Activated naive CD4-positive, alpha-beta T cell treated with anti-CD3 and anti-CD28 coated beads for 36 hours (primary cell): ENCODE measurements around the gene EFNB1. TPM values are rescaled to one million over a fixed set of nuclear protein-coding genes. Genes with fewer than 3 reads are reported as not detected.

Source experiments
- CTCF ChIA-PET: fragments of 350-600 bp; sonication (Branson Sonifier 250); formaldehyde crosslinking; loops from one replicate; lab custom pipeline; 2021; ENCODE audit warnings: antibody characterized with exemption; lab: Charles Lee
- DNase-seq: peaks from one replicate; pipeline ENCODE4 v3.0.0-alpha.2; 2020
- H3K27ac Mint-ChIP-seq: one replicate; pipeline ENCODE4 v1.8.0; 2021; ENCODE audit warnings: mild to moderate bottlenecking, mixed read lengths
- H3K27me3 Mint-ChIP-seq: one replicate; pipeline ENCODE4 v1.8.0; 2021; ENCODE audit warnings: low read depth, mixed read lengths
- H3K36me3 Mint-ChIP-seq: one replicate; pipeline ENCODE4 v1.8.0; 2021; ENCODE audit warnings: low read depth, mixed read lengths
- H3K4me1 Mint-ChIP-seq: one replicate; pipeline ENCODE4 v1.8.0; 2021; ENCODE audit warnings: low read depth, mixed read lengths
- H3K4me3 Mint-ChIP-seq: one replicate; pipeline ENCODE4 v1.8.0; 2021; ENCODE audit warnings: mild to moderate bottlenecking, moderate library complexity, mixed read lengths
- H3K9me3 Mint-ChIP-seq: one replicate; pipeline ENCODE4 v1.8.0; 2021; ENCODE audit warnings: mixed read lengths
- intact Hi-C: fragments of 100-400 bp; cut with micrococcal nuclease; formaldehyde crosslinking; loops from one replicate; pipeline ENCODE4 v1.15.1; 2023
- total RNA-seq, 2 experiments: library from RNA; stranded (reverse); gene quantifications; one replicate each; pipeline ENCODE4 v1.2.3, GENCODE V29; 2021

EFNB1 gene
- total RNA-seq, 2 experiments from 2014 or later: 3.9 to 4.2 TPM

GRCh38 chrX:68837119-68837518 is 8.3 kb downstream of the EFNB1 start:
- Mint-ChIP-seq H3K4me3 (no peak overlapping the region), H3K4me1 (peaks cover 5% of the 10 kb centered on the region), H3K9me3 (no peaks in the 10 kb centered on the region), H3K27ac (no peak overlapping the region), H3K36me3 (no peaks in the 10 kb centered on the region), H3K27me3 (no peaks in the 10 kb centered on the region)
- no peak for DNase-seq
- CTCF ChIA-PET: no interaction called here
- intact Hi-C loops: loop anchor here (10.0 kb wide), 1 partner anchor 58 kb away; no protein-coding TSS in a partner anchor

- Mint-ChIP-seq H3K27ac (no peak overlapping the region), H3K4me3 (no peak overlapping the region), H3K27me3 (no peaks in the 10 kb centered on the region), H3K36me3 (no peaks in the 10 kb centered on the region), H3K9me3 (no peaks in the 10 kb centered on the region), H3K4me1 (peaks cover 3% of the 10 kb centered on the region)
- CTCF ChIA-PET: no interaction called here
- no peak for DNase-seq
- intact Hi-C loops: loop anchor here (10.0 kb wide), 1 partner anchor 56 kb away; no protein-coding TSS in a partner anchor
Measured at GRCh38 chrX:68838571-68838910, 9.7 kb downstream of the EFNB1 start.

GRCh38 chrX:68839771-68840170 is 10.9 kb downstream of the EFNB1 start:
- Mint-ChIP-seq H3K27me3 (no peaks in the 10 kb centered on the region), H3K36me3 (no peaks in the 10 kb centered on the region), H3K4me1 (peaks cover 3% of the 10 kb centered on the region), H3K27ac (no peak overlapping the region), H3K9me3 (no peaks in the 10 kb centered on the region), H3K4me3 (no peak overlapping the region)
- DNase-seq: no peak
- CTCF ChIA-PET: no interaction called here
- intact Hi-C loops: loop anchor here (10.0 kb wide), 1 partner anchor 55 kb away; no protein-coding TSS in a partner anchor

- DNase-seq: no peak
- CTCF ChIA-PET: no interaction called here
- no peak overlapping the region for H3K4me3 Mint-ChIP-seq
Measured at GRCh38 chrX:68840256-68840655, 11.4 kb downstream of the EFNB1 start.

GRCh38 chrX:68841251-68842049 is 12.6 kb downstream of the EFNB1 start:
- CTCF ChIA-PET: interaction anchor here (0.6 kb wide), 1 partner anchor 125 kb away, joined by 3 read pairs; no protein-coding TSS in a partner anchor
- H3K27ac Mint-ChIP-seq: no peak overlapping the region
- intact Hi-C loops: no loop called here
- no peaks in the 10 kb centered on the region for H3K36me3 Mint-ChIP-seq
- H3K9me3 Mint-ChIP-seq: no peaks in the 10 kb centered on the region
- H3K4me1 Mint-ChIP-seq: peaks cover 3% of the 10 kb centered on the region
- H3K4me3 Mint-ChIP-seq: no peak overlapping the region
- no peak for DNase-seq
- no peaks in the 10 kb centered on the region for H3K27me3 Mint-ChIP-seq

More at GRCh38 chrX:68840256-68840655, 11.4 kb downstream of the EFNB1 start:
- H3K27me3 Mint-ChIP-seq: no peaks in the 10 kb centered on the region
- no peak overlapping the region for H3K27ac Mint-ChIP-seq
- H3K36me3 Mint-ChIP-seq: no peaks in the 10 kb centered on the region
- peaks cover 3% of the 10 kb centered on the region for H3K4me1 Mint-ChIP-seq
- intact Hi-C loops: no loop called here
- no peaks in the 10 kb centered on the region for H3K9me3 Mint-ChIP-seq

- DNase-seq: no peak
- Mint-ChIP-seq H3K4me3 (no peak overlapping the region), H3K9me3 (no peaks in the 10 kb centered on the region), H3K36me3 (no peaks in the 10 kb centered on the region), H3K4me1 (no peaks in the 10 kb centered on the region), H3K27ac (no peak overlapping the region), H3K27me3 (no peaks in the 10 kb centered on the region)
- CTCF ChIA-PET: no interaction called here
- intact Hi-C loops: no loop called here
Measured at GRCh38 chrX:68842351-68842750, 13.5 kb downstream of the EFNB1 start.

GRCh38 chrX:68842781-68843581 is 14.2 kb downstream of the EFNB1 start:
- H3K36me3 Mint-ChIP-seq: no peaks in the 10 kb centered on the region
- no peaks in the 10 kb centered on the region for H3K27me3 Mint-ChIP-seq
- CTCF ChIA-PET: no interaction called here
- H3K4me1 Mint-ChIP-seq: no peaks in the 10 kb centered on the region
- H3K9me3 Mint-ChIP-seq: no peaks in the 10 kb centered on the region
- DNase-seq: no peak
- no peak overlapping the region for H3K4me3 Mint-ChIP-seq
- intact Hi-C loops: no loop called here
- H3K27ac Mint-ChIP-seq: no peak overlapping the region

GRCh38 chrX:68843992-68844391 is 15.2 kb downstream of the EFNB1 start:
- Mint-ChIP-seq H3K9me3 (no peaks in the 10 kb centered on the region), H3K27ac (no peak overlapping the region)
- CTCF ChIA-PET: no interaction called here

GRCh38 chrX:68844581-68844980 is 15.8 kb downstream of the EFNB1 start:
- intact Hi-C loops: no loop called here
- H3K9me3 Mint-ChIP-seq: no peaks in the 10 kb centered on the region
- H3K27me3 Mint-ChIP-seq: no peaks in the 10 kb centered on the region
- no peaks in the 10 kb centered on the region for H3K4me1 Mint-ChIP-seq
- no peak overlapping the region for H3K27ac Mint-ChIP-seq
- no peaks in the 10 kb centered on the region for H3K36me3 Mint-ChIP-seq
- CTCF ChIA-PET: no interaction called here
- no peak for DNase-seq
- H3K4me3 Mint-ChIP-seq: no peak overlapping the region

More at GRCh38 chrX:68843992-68844391, 15.2 kb downstream of the EFNB1 start:
- H3K4me3 Mint-ChIP-seq: no peak overlapping the region
- no peak for DNase-seq
- intact Hi-C loops: no loop called here
- H3K27me3 Mint-ChIP-seq: no peaks in the 10 kb centered on the region
- no peaks in the 10 kb centered on the region for H3K36me3 Mint-ChIP-seq
- H3K4me1 Mint-ChIP-seq: no peaks in the 10 kb centered on the region

GRCh38 chrX:68846536-68846935 is 17.7 kb downstream of the EFNB1 start:
- Mint-ChIP-seq H3K4me3 (no peak overlapping the region), H3K9me3 (no peaks in the 10 kb centered on the region), H3K4me1 (no peaks in the 10 kb centered on the region), H3K36me3 (no peaks in the 10 kb centered on the region), H3K27ac (no peak overlapping the region), H3K27me3 (no peaks in the 10 kb centered on the region)
- intact Hi-C loops: no loop called here
- CTCF ChIA-PET: interaction anchor here (1.1 kb wide), 1 partner anchor 376 kb away, joined by 3 read pairs; no protein-coding TSS in a partner anchor
- DNase-seq: no peak

- H3K9me3 Mint-ChIP-seq: no peaks in the 10 kb centered on the region
- H3K27ac Mint-ChIP-seq: no peak overlapping the region
- no peak for DNase-seq
- CTCF ChIA-PET: interaction anchor here (1.1 kb wide), 1 partner anchor 375 kb away, joined by 3 read pairs; no protein-coding TSS in a partner anchor
- H3K36me3 Mint-ChIP-seq: no peaks in the 10 kb centered on the region
- intact Hi-C loops: no loop called here
- no peaks in the 10 kb centered on the region for H3K4me1 Mint-ChIP-seq
- H3K27me3 Mint-ChIP-seq: no peaks in the 10 kb centered on the region
- no peak overlapping the region for H3K4me3 Mint-ChIP-seq
Measured at GRCh38 chrX:68847172-68847571, 18.4 kb downstream of the EFNB1 start.

- H3K4me3 Mint-ChIP-seq: no peak overlapping the region
- H3K27me3 Mint-ChIP-seq: no peaks in the 10 kb centered on the region
- no peak overlapping the region for H3K27ac Mint-ChIP-seq
- no peaks in the 10 kb centered on the region for H3K9me3 Mint-ChIP-seq
- H3K4me1 Mint-ChIP-seq: no peaks in the 10 kb centered on the region
- CTCF ChIA-PET: interaction anchor here (0.7 kb wide), 1 partner anchor 71 kb away, joined by 3 read pairs; no protein-coding TSS in a partner anchor
- intact Hi-C loops: no loop called here
- no peak for DNase-seq
- H3K36me3 Mint-ChIP-seq: no peaks in the 10 kb centered on the region
Measured at GRCh38 chrX:68848189-68848940, 19.5 kb downstream of the EFNB1 start.
